Measurements from ENCODE around the gene AEBP2.
"Not testable (repeated sequence)": the region's sequence is repeated elsewhere in the genome, so short reads cannot be mapped to it uniquely, and the experiment has no call there.

AEBP2 gene

GRCh38 chr12:19454837-19455236, 15.5 kb downstream of the AEBP2 start:
- no peak for DNase-seq (ENCODE audit: low read depth)

GRCh38 chr12:19456176-19456575, 16.9 kb downstream of the AEBP2 start:
- DNase-seq (ENCODE audit: low read depth) = no peak

GRCh38 chr12:19457561-19457960, 18.3 kb downstream of the AEBP2 start:
- DNase-seq (ENCODE audit: low read depth) = no peak

- no peak for DNase-seq (ENCODE audit: low read depth)
Measured at GRCh38 chr12:19458733-19459132, 19.4 kb downstream of the AEBP2 start.

- DNase-seq (ENCODE audit: low read depth) = no peak
Measured at GRCh38 chr12:19461999-19462398, 22.7 kb downstream of the AEBP2 start.

- no peak for DNase-seq (ENCODE audit: low read depth)
Measured at GRCh38 chr12:19462406-19462805, 23.1 kb downstream of the AEBP2 start.

GRCh38 chr12:19464192-19464580, 24.9 kb downstream of the AEBP2 start:
- no peak for DNase-seq (ENCODE audit: low read depth)

GRCh38 chr12:19465711-19466110, 26.4 kb downstream of the AEBP2 start:
- DNase-seq (ENCODE audit: low read depth) = no peak

- no peak for DNase-seq (ENCODE audit: low read depth)
Measured at GRCh38 chr12:19474147-19474546, 34.9 kb downstream of the AEBP2 start.

- DNase-seq (ENCODE audit: low read depth) = not testable (repeated sequence)
Measured at GRCh38 chr12:19475884-19476505, 36.7 kb downstream of the AEBP2 start.

GRCh38 chr12:19477071-19477470, 37.8 kb downstream of the AEBP2 start:
- no peak for DNase-seq (ENCODE audit: low read depth)

GRCh38 chr12:19480459-19480858, 41.2 kb downstream of the AEBP2 start:
- no peak for DNase-seq (ENCODE audit: low read depth)

GRCh38 chr12:19482036-19482435, 42.7 kb downstream of the AEBP2 start:
- no peak for DNase-seq (ENCODE audit: low read depth)

- DNase-seq (ENCODE audit: low read depth) = no peak
Measured at GRCh38 chr12:19482551-19483109, 43.3 kb downstream of the AEBP2 start.

- DNase-seq (ENCODE audit: low read depth) = no peak
Measured at GRCh38 chr12:19483727-19484126, 44.4 kb downstream of the AEBP2 start.

- no peak for DNase-seq (ENCODE audit: low read depth)
Measured at GRCh38 chr12:19484738-19485137, 45.4 kb downstream of the AEBP2 start.

GRCh38 chr12:19485240-19485639, 45.9 kb downstream of the AEBP2 start:
- no peak for DNase-seq (ENCODE audit: low read depth)

GRCh38 chr12:19489168-19489567, 49.9 kb downstream of the AEBP2 start:
- DNase-seq (ENCODE audit: low read depth) = no peak

- no peak for DNase-seq (ENCODE audit: low read depth)
Measured at GRCh38 chr12:19490908-19491307, 51.6 kb downstream of the AEBP2 start.

GRCh38 chr12:19491863-19492262, 52.6 kb downstream of the AEBP2 start:
- no peak for DNase-seq (ENCODE audit: low read depth)

GRCh38 chr12:19496219-19496878, 57.1 kb downstream of the AEBP2 start:
- no peak for DNase-seq (ENCODE audit: low read depth)

GRCh38 chr12:19498099-19498498, 58.8 kb downstream of the AEBP2 start:
- no peak for DNase-seq (ENCODE audit: low read depth)

GRCh38 chr12:19499030-19499429, 59.7 kb downstream of the AEBP2 start:
- no peak for DNase-seq (ENCODE audit: low read depth)

- no peak for DNase-seq (ENCODE audit: low read depth)
Measured at GRCh38 chr12:19506497-19506896, 67.2 kb downstream of the AEBP2 start.

Measured in HS-5 (cell line).